ENCODE data around the gene CNNM4. TPM values are rescaled to one million over a fixed set of nuclear protein-coding genes. Genes with fewer than 3 reads are reported as not detected.
A peak's percentile ranks its signal among the peaks of the same experiment; 100 is the strongest.

The CNNM4 gene
- total RNA-seq, 2 donors from 2014 or later, result 9.2 to 13.9 TPM

DNA sequence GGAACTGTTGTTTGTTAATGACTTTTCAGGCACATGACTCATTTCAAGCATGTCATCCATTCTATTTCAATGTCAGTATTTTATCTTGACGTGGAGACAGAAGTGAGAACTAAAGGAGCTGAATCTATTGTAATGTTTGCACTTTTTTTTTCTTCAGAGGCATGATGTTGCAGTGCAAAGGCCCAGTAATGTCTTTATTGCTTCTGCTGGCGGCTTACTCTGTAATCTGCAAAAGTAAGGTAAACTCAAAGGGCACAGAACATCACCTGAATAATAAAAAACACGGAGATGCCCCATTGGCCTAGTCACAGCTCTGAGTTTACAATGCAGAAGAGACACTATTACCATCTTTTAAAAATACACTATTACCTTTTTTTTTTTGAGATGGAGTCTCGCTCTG, 53.0 kb downstream of the CNNM4 start:
- 76% methylated on average over 4 of the region's 4 CpGs for WGBS
- H3K36me3 ChIP-seq, result no peaks in the 10 kb centered on the region
- H3K4me1 ChIP-seq (replicated peaks), result peaks cover 9% of the 10 kb centered on the region
- intact Hi-C loops (cut with DNase I), result no loop called here
- no peak for DNase-seq (ENCODE audit: low spot score)
- no peak overlapping the region for H3K4me3 ChIP-seq
- H3K9me3 ChIP-seq, result no peaks in the 10 kb centered on the region
- TF ChIP-seq POLR2AphosphoS5 (IDR thresholded peaks at IDR 0.05), result no peak
- TF ChIP-seq, protein P1, sequence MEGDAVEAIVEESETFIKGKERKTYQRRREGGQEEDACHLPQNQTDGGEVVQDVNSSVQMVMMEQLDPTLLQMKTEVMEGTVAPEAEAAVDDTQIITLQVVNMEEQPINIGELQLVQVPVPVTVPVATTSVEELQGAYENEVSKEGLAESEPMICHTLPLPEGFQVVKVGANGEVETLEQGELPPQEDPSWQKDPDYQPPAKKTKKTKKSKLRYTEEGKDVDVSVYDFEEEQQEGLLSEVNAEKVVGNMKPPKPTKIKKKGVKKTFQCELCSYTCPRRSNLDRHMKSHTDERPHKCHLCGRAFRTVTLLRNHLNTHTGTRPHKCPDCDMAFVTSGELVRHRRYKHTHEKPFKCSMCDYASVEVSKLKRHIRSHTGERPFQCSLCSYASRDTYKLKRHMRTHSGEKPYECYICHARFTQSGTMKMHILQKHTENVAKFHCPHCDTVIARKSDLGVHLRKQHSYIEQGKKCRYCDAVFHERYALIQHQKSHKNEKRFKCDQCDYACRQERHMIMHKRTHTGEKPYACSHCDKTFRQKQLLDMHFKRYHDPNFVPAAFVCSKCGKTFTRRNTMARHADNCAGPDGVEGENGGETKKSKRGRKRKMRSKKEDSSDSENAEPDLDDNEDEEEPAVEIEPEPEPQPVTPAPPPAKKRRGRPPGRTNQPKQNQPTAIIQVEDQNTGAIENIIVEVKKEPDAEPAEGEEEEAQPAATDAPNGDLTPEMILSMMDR (IDR thresholded peaks at IDR 0.05), result no peak
- no peak for TF ChIP-seq POLR2A (IDR thresholded peaks at IDR 0.05)
- no peaks in the 10 kb centered on the region for H3K27me3 ChIP-seq (replicated peaks; ENCODE audit: insufficient read depth)
- no peak overlapping the region for H3K27ac ChIP-seq

DNA sequence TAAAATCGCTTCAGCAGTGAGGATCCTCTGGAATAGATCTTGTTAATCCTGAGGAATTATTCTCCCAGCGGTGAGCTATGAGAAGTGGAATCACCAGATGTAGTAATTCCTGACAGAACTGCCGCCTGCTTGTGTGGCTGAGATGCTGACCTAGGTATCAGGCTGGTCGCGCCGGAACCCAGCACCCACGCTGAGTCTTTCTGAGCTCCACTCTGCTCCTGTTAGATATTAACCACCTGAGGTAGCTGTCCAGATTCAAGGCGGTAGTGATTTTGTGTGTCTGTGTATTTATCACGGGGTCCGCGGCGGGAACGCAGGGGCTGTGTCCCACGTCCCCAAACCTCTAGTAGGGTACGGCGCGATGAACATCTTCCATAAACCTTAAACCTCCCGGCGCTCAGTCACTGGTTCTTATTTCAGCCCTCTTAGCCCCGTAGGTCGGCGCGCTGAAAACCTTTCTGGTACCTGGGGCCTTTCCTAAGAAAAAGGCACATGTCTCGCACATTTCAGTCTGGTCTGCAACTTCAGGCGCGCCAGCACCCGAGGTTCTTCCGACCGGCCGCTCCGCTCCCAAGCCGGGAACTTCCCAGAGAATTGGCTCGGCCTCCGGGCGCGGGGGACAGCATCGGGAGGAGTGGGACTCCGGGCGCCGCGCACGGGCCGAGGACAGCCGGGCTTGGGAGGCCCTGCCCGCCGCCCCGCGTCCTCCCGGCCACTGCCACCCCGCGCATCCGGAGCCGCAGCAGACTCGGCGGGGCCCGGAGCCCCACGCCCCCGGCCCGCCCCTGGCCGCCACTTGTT, 54.8 kb downstream of the CNNM4 start:
- Histone ChIP-seq H3K27me3 (replicated peaks; ENCODE audit: insufficient read depth) (no peaks in the 10 kb centered on the region), H3K4me1 (replicated peaks) (peaks cover 16% of the 10 kb centered on the region), H3K27ac (peak overlapping the region; percentile 94 to 96), H3K36me3 (no peaks in the 10 kb centered on the region), H3K4me3 (peak overlapping the region; percentile 52 to 70), H3K9me3 (no peaks in the 10 kb centered on the region)
- peak; percentile 29 for DNase-seq (ENCODE audit: low spot score)
- intact Hi-C loops (cut with DNase I), result loop anchor here (5.0 kb wide), 2 partner anchors 42 to 283 kb away; partner anchors contain the start of gene ANKRD39
- TF ChIP-seq POLR2AphosphoS5 (IDR thresholded peaks at IDR 0.05) (no peak), POLR2A (IDR thresholded peaks at IDR 0.05) (no peak)
- TF ChIP-seq, protein P1 (IDR thresholded peaks at IDR 0.05), result no peak
- WGBS, result 1% methylated on average over 40 of the region's 60 CpGs

DNA sequence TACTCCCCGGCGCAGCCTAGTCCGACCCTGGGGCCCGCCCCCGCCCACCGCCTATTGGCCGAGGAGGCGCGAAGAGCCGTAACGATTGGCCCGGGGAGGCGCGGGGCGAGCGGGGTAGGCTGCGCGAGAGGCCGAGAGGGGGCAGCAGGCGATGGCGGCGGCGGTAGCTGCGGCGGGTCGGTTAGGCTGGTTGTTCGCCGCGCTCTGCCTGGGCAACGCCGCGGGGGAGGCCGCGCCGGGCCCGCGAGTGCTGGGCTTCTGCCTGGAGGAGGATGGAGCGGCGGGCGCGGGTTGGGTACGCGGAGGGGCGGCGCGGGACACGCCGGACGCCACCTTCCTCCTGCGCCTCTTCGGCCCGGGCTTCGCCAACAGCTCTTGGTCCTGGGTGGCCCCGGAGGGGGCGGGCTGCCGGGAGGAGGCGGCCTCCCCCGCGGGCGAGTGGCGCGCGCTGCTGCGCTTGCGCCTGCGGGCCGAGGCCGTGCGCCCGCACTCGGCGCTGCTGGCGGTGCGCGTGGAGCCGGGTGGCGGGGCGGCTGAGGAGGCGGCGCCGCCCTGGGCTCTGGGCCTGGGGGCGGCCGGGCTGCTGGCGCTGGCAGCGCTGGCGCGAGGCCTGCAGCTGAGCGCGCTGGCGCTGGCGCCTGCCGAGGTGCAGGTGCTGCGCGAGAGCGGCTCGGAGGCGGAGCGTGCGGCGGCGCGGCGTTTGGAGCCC, 55.6 kb downstream of the CNNM4 start, which contains the start of gene CNNM3:
Gene CNNM3, plus strand, starts transcription at position 142 of the 709 bp plus-strand sequence. Its CDS starts 10 bp downstream, at position 152.
- under 1% methylated on average over 86 of the region's 103 CpGs for WGBS
- Histone ChIP-seq H3K27me3 (replicated peaks; ENCODE audit: insufficient read depth) (no peaks in the 10 kb centered on the region), H3K36me3 (no peaks in the 10 kb centered on the region), H3K4me1 (replicated peaks) (peaks cover 16% of the 10 kb centered on the region), H3K27ac (peak within 1 kb of the TSS; percentile 94 to 96), H3K4me3 (peak within 1 kb of the TSS; percentile 52 to 70), H3K9me3 (no peaks in the 10 kb centered on the region)
- intact Hi-C loops (cut with DNase I), result loop anchor here (5.0 kb wide), 2 partner anchors 41 to 284 kb away; partner anchors contain the start of gene ANKRD39
- peak; percentile 97 for DNase-seq (ENCODE audit: low spot score)
- TF ChIP-seq POLR2A (IDR thresholded peaks at IDR 0.05), result peak; percentile 81
- TF ChIP-seq, protein P1 (IDR thresholded peaks at IDR 0.05), result peak; percentile 18 to 88 (median 64)
- TF ChIP-seq POLR2AphosphoS5 (IDR thresholded peaks at IDR 0.05), result peak; percentile 76

DNA sequence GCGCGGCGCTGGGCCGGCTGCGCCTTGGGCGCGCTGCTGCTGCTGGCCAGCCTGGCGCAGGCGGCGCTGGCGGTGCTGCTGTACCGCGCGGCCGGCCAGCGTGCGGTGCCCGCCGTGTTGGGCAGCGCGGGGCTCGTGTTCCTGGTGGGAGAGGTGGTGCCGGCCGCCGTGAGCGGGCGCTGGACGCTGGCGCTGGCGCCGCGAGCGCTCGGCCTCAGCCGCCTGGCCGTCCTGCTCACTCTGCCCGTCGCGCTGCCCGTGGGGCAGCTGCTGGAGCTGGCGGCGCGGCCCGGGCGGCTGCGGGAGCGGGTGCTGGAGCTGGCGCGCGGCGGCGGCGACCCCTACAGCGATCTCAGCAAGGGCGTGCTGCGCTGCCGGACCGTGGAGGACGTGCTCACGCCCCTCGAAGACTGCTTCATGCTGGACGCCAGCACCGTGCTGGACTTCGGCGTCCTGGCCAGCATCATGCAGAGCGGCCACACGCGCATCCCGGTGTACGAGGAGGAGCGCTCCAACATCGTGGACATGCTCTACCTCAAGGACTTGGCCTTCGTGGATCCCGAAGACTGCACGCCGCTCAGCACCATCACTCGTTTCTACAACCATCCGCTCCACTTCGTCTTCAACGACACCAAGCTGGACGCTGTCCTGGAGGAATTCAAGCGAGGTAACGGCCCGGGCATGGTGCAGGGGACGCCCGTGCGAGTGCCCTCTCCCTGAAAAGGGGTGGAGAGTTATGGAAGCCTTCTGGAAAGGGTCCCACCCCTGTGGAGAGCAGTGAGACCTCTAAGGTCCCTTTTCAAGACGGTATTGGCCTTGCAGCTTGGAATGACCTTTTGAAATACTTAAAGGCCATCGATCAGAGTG, 56.4 kb downstream of the CNNM4 start:
- Histone ChIP-seq H3K9me3 (no peaks in the 10 kb centered on the region), H3K27me3 (replicated peaks; ENCODE audit: insufficient read depth) (no peaks in the 10 kb centered on the region), H3K4me1 (replicated peaks) (peaks cover 16% of the 10 kb centered on the region), H3K36me3 (no peaks in the 10 kb centered on the region), H3K27ac (peak overlapping the region in 1 of 2 donors; percentile 96), H3K4me3 (peak overlapping the region; percentile 52 to 70)
- TF ChIP-seq, protein P1 (IDR thresholded peaks at IDR 0.05), result peak in 1 of 4 experiments; percentile 2
- no peak for TF ChIP-seq POLR2AphosphoS5 (IDR thresholded peaks at IDR 0.05)
- WGBS, result 4% methylated on average over 45 of the region's 89 CpGs
- intact Hi-C loops (cut with DNase I), result loop anchor here (5.0 kb wide), 2 partner anchors 40 to 285 kb away; partner anchors contain the start of gene ANKRD39
- no peak for DNase-seq (ENCODE audit: low spot score)
